ENCODE measurements around the gene SFT2D2. TPM values are rescaled to one million over a fixed set of nuclear protein-coding genes. Genes with fewer than 3 reads are reported as not detected.

The SFT2D2 gene
- total RNA-seq, 1 donor from 2014 or later, result 13.3 TPM

DNA sequence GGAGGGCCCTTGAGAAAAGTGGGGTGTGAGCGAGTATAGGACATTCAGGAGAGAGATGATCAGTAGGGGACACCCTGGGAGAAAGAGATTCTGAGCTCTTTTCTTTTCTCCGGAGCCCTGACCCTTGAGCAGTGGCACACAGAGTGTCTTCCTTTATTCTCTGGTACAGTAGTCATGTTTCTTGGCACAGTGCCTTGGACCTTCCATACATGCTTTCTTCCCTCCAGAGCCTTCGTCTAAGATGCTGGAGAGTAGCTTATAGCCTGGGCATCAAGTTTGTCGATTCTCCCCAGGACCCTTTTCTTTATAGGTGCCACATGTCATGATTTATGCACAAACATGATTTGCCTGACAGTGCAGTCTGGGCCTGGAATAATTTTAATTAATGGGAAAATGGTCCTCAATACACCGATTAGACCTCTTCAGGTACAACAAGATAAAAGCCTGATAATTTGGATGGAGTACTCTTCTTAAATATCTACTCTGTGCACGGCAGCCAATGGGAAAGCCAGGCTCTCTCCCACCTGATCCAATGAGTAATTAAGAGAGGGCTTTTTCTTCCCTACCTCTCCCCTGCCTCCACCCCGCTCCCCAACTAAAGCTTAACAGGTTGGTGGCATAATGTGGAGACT is 54.6 kb downstream of the SFT2D2 start, which contains the start of gene TBX19:
Gene TBX19 (plus strand): TSS at position 582 of the 632 bp plus-strand sequence. CDS start 214 bp downstream, outside the sequence.
- no peak for DNase-seq
- no peak for TF ChIP-seq CTCF (IDR thresholded peaks at IDR 0.05; ENCODE audit: borderline replicate concordance)
- H3K9me3 ChIP-seq (replicated peaks), result peaks cover 17% of the 10 kb centered on the region
- no peaks in the 10 kb centered on the region for H3K27me3 ChIP-seq (ENCODE audit: low read depth)
- intact Hi-C loops (cut with micrococcal nuclease), result no loop called here
- peaks cover 4% of the 10 kb centered on the region for H3K36me3 ChIP-seq
- H3K4me1 ChIP-seq, result no peaks in the 10 kb centered on the region
- H3K27ac ChIP-seq (replicated peaks), result no peak within 1 kb of the TSS
- no peak within 1 kb of the TSS for H3K4me3 ChIP-seq

GRCh38 chr1:168281603-168282325 is 56.0 kb downstream of the SFT2D2 start:
- DNase-seq, result no peak
- Histone ChIP-seq H3K36me3 (peaks cover 4% of the 10 kb centered on the region), H3K27me3 (ENCODE audit: low read depth) (no peaks in the 10 kb centered on the region), H3K27ac (replicated peaks) (no peak overlapping the region), H3K4me3 (no peak overlapping the region), H3K9me3 (replicated peaks) (peaks cover 11% of the 10 kb centered on the region), H3K4me1 (no peaks in the 10 kb centered on the region)
- no peak for TF ChIP-seq CTCF (IDR thresholded peaks at IDR 0.05; ENCODE audit: borderline replicate concordance)
- intact Hi-C loops (cut with micrococcal nuclease), result no loop called here

GRCh38 chr1:168285521-168285790 is 59.7 kb downstream of the SFT2D2 start:
- DNase-seq, result no peak
- Histone ChIP-seq H3K27me3 (ENCODE audit: low read depth) (no peaks in the 10 kb centered on the region), H3K9me3 (replicated peaks) (no peaks in the 10 kb centered on the region), H3K4me3 (no peak overlapping the region), H3K36me3 (peaks cover 4% of the 10 kb centered on the region), H3K4me1 (no peaks in the 10 kb centered on the region), H3K27ac (replicated peaks) (no peak overlapping the region)
- intact Hi-C loops (cut with micrococcal nuclease), result no loop called here
- TF ChIP-seq CTCF (IDR thresholded peaks at IDR 0.05; ENCODE audit: borderline replicate concordance), result no peak

DNA sequence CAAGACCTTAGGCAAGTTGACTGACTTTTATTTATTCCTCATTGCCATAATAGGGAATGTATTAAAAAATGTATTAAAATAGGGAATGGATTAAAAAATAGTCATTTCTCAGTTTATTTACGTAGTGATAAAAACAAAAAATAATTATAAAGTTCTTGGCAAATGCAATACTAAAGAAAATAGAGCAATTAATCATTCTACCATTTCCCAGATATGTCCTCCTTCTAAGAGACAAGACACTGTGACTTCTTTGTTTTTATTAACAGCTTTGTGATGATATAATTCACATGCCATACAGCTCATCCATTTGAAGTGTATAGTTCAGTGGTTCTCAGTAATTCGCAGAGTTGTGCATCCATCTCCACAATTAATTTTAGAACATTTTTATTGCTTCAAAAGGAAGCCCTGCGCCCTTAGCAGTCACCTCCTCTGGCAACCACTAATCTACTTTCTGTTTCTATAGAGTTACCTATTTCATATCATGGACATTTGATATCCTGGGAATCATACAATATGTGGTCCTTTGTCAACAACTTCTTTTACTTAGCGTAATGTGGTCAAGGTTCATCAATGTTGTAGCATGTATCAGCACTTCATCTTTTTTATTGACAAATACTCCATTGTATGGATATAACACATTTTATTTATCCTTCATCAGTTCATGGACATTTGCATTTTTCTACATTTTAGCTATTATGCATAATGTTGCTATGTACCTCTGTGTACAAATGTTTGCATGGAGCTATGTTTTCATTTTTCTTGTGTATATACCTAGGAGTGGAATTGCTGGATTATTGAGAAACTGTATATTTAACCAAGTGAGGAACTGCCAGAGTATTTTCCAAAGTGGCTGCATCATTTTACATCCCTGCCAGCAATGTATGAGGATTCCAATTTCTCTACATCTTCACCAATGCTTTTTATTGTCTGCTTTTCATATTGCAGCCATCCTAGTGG is 60.4 kb downstream of the SFT2D2 start:
- no peaks in the 10 kb centered on the region for H3K4me1 ChIP-seq
- no peak for TF ChIP-seq CTCF (IDR thresholded peaks at IDR 0.05; ENCODE audit: borderline replicate concordance)
- no peaks in the 10 kb centered on the region for H3K27me3 ChIP-seq (ENCODE audit: low read depth)
- H3K36me3 ChIP-seq, result peaks cover under 1% of the 10 kb centered on the region
- no peak overlapping the region for H3K27ac ChIP-seq (replicated peaks)
- intact Hi-C loops (cut with micrococcal nuclease), result no loop called here
- no peaks in the 10 kb centered on the region for H3K9me3 ChIP-seq (replicated peaks)
- DNase-seq, result no peak
- no peak overlapping the region for H3K4me3 ChIP-seq

GRCh38 chr1:168287237-168287664 is 61.4 kb downstream of the SFT2D2 start:
- TF ChIP-seq CTCF (IDR thresholded peaks at IDR 0.05; ENCODE audit: borderline replicate concordance), result no peak
- intact Hi-C loops (cut with micrococcal nuclease), result no loop called here
- DNase-seq, result no peak
- H3K36me3 ChIP-seq, result no peaks in the 10 kb centered on the region
- H3K27ac ChIP-seq (replicated peaks), result no peak overlapping the region
- no peak overlapping the region for H3K4me3 ChIP-seq
- no peaks in the 10 kb centered on the region for H3K9me3 ChIP-seq (replicated peaks)
- H3K4me1 ChIP-seq, result no peaks in the 10 kb centered on the region
- no peaks in the 10 kb centered on the region for H3K27me3 ChIP-seq (ENCODE audit: low read depth)

Data from left ventricle myocardium inferior (tissue), 1 donor.